Gastroesophageal sphincter (tissue), 4 donors: ENCODE measurements around the gene HMX3. TPM values are rescaled to one million over a fixed set of nuclear protein-coding genes. Genes with fewer than 3 reads are reported as not detected.

Experiments used
- ATAC-seq: fragments of 150-250 bp; one replicate; pipeline ENCODE4 v1.9.1; 2016; ENCODE audit warnings: mild to moderate bottlenecking, moderate library complexity
- H3K27ac ChIP-seq, 4 donors: fragments of 200-600 bp; sonication (generic) in 3 of 4; 1 replicate in 3 of 4; 2 replicates in 1 of 4; pipeline ENCODE4 v1.5.1; 2016 to 2019
- H3K27me3 ChIP-seq: fragments of 200-600 bp; sonication (generic); one replicate; pipeline ENCODE4 v1.5.1; 2019
- H3K36me3 ChIP-seq, 2 donors: fragments of 200-600 bp; sonication (generic); one replicate each; pipeline ENCODE4 v1.5.1; 2019; ENCODE audit warnings: control low read depth in 1 of 2
- H3K4me1 ChIP-seq, 3 donors: fragments of 200-600 bp; sonication (generic); 1 replicate in 2 of 3; 2 replicates in 1 of 3; pipeline ENCODE4 v1.5.1; 2016 to 2019; ENCODE audit warnings: control low read depth in 2 of 3
- H3K4me3 ChIP-seq, 2 donors: fragments of 200-600 bp; sonication (generic); one replicate each; pipeline ENCODE4 v1.5.1; 2019; ENCODE audit warnings: mild to moderate bottlenecking in 1 of 2, moderate library complexity in 1 of 2
- H3K9me3 ChIP-seq, 3 donors: fragments of 200-600 bp; sonication (generic); one replicate each; pipeline ENCODE4 v1.5.1; 2017 to 2019; ENCODE audit warnings: control low read depth in 2 of 3
- CTCF ChIP-seq, 4 experiments: fragments of 200-600 bp in 2 of 4; fragments of 450-650 bp in 2 of 4; sonication (generic) in 1 of 4; IDR thresholded peaks; one replicate each; pipeline ENCODE4 v1.5.1; 2017 to 2019; ENCODE audit warnings: antibody characterized with exemption in 4 of 4, mild to moderate bottlenecking in 2 of 4, moderate library complexity in 2 of 4
- EP300 ChIP-seq: sonication (generic); formaldehyde crosslinking; IDR thresholded peaks from one replicate; pipeline ENCODE4 v1.6.1; 2017; ENCODE audit warnings: antibody characterized with exemption, mild to moderate bottlenecking
- POLR2A ChIP-seq, 2 donors: fragments of 450-650 bp; IDR thresholded peaks; one replicate each; pipeline ENCODE4 v1.6.1; 2017; ENCODE audit warnings: antibody characterized with exemption in 2 of 2, mild to moderate bottlenecking in 2 of 2, moderate library complexity in 1 of 2
- POLR2AphosphoS5 ChIP-seq: sonication (generic); formaldehyde crosslinking; IDR thresholded peaks from one replicate; pipeline ENCODE4 v1.6.1; 2017; ENCODE audit warnings: antibody characterized with exemption
- WGBS, 2 donors: methylation state at CpG; one replicate each; pipeline ENCODE4 v1.1.5; 2018; ENCODE audit warnings: low coverage in 1 of 2; 5-methylcytosine and 5-hydroxymethylcytosine counted together
- total RNA-seq, 4 donors: library from RNA; depleted of rRNA; stranded (reverse); fragments of >200 nt; gene quantifications; one replicate each; pipeline ENCODE4 v1.1.0, GENCODE V29; 2016

Gene HMX3
- total RNA-seq, 4 donors from 2014 or later = 1.1 TPM; not detected in 3

GRCh38 chr10:123140164-123140982 lies 4.6 kb downstream of the HMX3 start:
- no peak overlapping the region for H3K4me3 ChIP-seq
- no peak for ATAC-seq
- peaks cover 0 to 66% (median 29%) of the 10 kb centered on the region in 3 donors for H3K4me1 ChIP-seq
- no peaks in the 10 kb centered on the region for H3K9me3 ChIP-seq
- H3K27me3 ChIP-seq = peaks cover 100% of the 10 kb centered on the region
- no peaks in the 10 kb centered on the region for H3K36me3 ChIP-seq
- WGBS, 2 donors = 4% methylated on average over 13 to 16 of the region's 43 CpGs
- no peak overlapping the region for H3K27ac ChIP-seq
- TF ChIP-seq EP300 = no peak
- no peak for TF ChIP-seq CTCF (IDR thresholded peaks at IDR 0.05)
- no peak for TF ChIP-seq POLR2AphosphoS5
- no peak for TF ChIP-seq POLR2A (IDR thresholded peaks at IDR 0.05)

GRCh38 chr10:123140983-123141390 lies 5.2 kb downstream of the HMX3 start:
- TF ChIP-seq CTCF (IDR thresholded peaks at IDR 0.05) = no peak
- no peak for TF ChIP-seq POLR2AphosphoS5
- no peak for TF ChIP-seq POLR2A (IDR thresholded peaks at IDR 0.05)
- no peak for TF ChIP-seq EP300
- Histone ChIP-seq H3K9me3 (no peaks in the 10 kb centered on the region), H3K4me1 (peaks cover 0 to 66% (median 23%) of the 10 kb centered on the region in 3 donors), H3K4me3 (no peak overlapping the region), H3K27ac (no peak overlapping the region), H3K27me3 (peaks cover 100% of the 10 kb centered on the region), H3K36me3 (no peaks in the 10 kb centered on the region)
- WGBS, 2 donors = 0 to 2% methylated on average over 1 to 4 of the region's 6 CpGs
- ATAC-seq = no peak

GRCh38 chr10:123141791-123142700 lies 6.3 kb downstream of the HMX3 start:
- WGBS, 2 donors = 0 to 7% methylated on average over 1 to 16 of the region's 38 CpGs
- Histone ChIP-seq H3K36me3 (no peaks in the 10 kb centered on the region), H3K27me3 (peaks cover 100% of the 10 kb centered on the region), H3K4me3 (no peak overlapping the region), H3K4me1 (peaks cover 0 to 65% (median 12%) of the 10 kb centered on the region in 3 donors), H3K9me3 (no peaks in the 10 kb centered on the region), H3K27ac (no peak overlapping the region)
- no peak for TF ChIP-seq POLR2AphosphoS5
- TF ChIP-seq CTCF (IDR thresholded peaks at IDR 0.05) = no peak
- no peak for TF ChIP-seq EP300
- no peak for TF ChIP-seq POLR2A (IDR thresholded peaks at IDR 0.05)
- ATAC-seq = no peak

- Histone ChIP-seq H3K27ac (no peak overlapping the region), H3K9me3 (no peaks in the 10 kb centered on the region), H3K4me1 (peaks cover 0 to 64% (median 5%) of the 10 kb centered on the region in 3 donors), H3K4me3 (no peak overlapping the region), H3K36me3 (no peaks in the 10 kb centered on the region), H3K27me3 (peaks cover 100% of the 10 kb centered on the region)
- ATAC-seq = no peak
- TF ChIP-seq POLR2AphosphoS5 (no peak), POLR2A (IDR thresholded peaks at IDR 0.05) (no peak), EP300 (no peak), CTCF (IDR thresholded peaks at IDR 0.05) (no peak)
- 5% methylated on average over 8 of the region's 33 CpGs; no CpG with 5 or more reads in 1 of the 2 donors for WGBS, 2 donors
These were observed 7.0 kb downstream of the HMX3 start for GRCh38 chr10:123142701-123143161.
